Esophagus muscularis mucosa (tissue), 4 donors: ENCODE data around the gene PBOV1. TPM values are rescaled to one million over a fixed set of nuclear protein-coding genes. Genes with fewer than 3 reads are reported as not detected.

Experiments used
- DNase-seq: peaks from one replicate; pipeline ENCODE4 v3.0.0-alpha.2; 2017; ENCODE audit errors: extremely low spot score
- H3K27ac ChIP-seq, 4 donors: fragments of 200-600 bp; sonication (generic); replicated peaks in 1 of 4; 1 replicate in 3 of 4; 2 replicates in 1 of 4; pipeline ENCODE4 v1.5.1; 2016 to 2019; ENCODE audit warnings: mild to moderate bottlenecking in 1 of 4
- H3K27me3 ChIP-seq, 4 donors: fragments of 200-600 bp; sonication (generic); one replicate each; pipeline versions ENCODE4 v1.5.1 to v1.6.0; 2016 to 2019
- H3K36me3 ChIP-seq, 4 donors: fragments of 200-600 bp; sonication (generic); one replicate each; pipeline ENCODE4 v1.5.1; 2016 to 2019
- H3K4me1 ChIP-seq, 4 donors: fragments of 200-600 bp; sonication (generic); one replicate each; pipeline ENCODE4 v1.5.1; 2016 to 2019
- H3K4me3 ChIP-seq, 4 donors: fragments of 200-600 bp; sonication (generic); 1 replicate in 2 of 4; 2 replicates in 2 of 4; pipeline ENCODE4 v1.5.1; 2016 to 2019; ENCODE audit warnings: mild to moderate bottlenecking in 4 of 4, moderate library complexity in 1 of 4
- H3K9me3 ChIP-seq, 4 donors: fragments of 200-600 bp; sonication (generic); 1 replicate in 3 of 4; 2 replicates in 1 of 4; pipeline ENCODE4 v1.5.1; 2016 to 2019
- EP300 ChIP-seq: sonication (generic); formaldehyde crosslinking; IDR thresholded peaks from one replicate; pipeline ENCODE4 v1.6.1; 2017; ENCODE audit warnings: antibody characterized with exemption
- POLR2A ChIP-seq: fragments of 450-650 bp; IDR thresholded peaks from one replicate; pipeline ENCODE4 v1.6.1; 2017; ENCODE audit warnings: antibody characterized with exemption, moderate library complexity, mild to moderate bottlenecking, low read depth
- POLR2AphosphoS5 ChIP-seq, 2 donors: sonication (generic); formaldehyde crosslinking; IDR thresholded peaks; one replicate each; pipeline ENCODE4 v1.6.1; 2017; ENCODE audit warnings: antibody characterized with exemption in 2 of 2
- WGBS: methylation state at CpG from one replicate; pipeline ENCODE4 v1.1.5; 2018; 5-methylcytosine and 5-hydroxymethylcytosine counted together
- intact Hi-C: fragments of 100-400 bp; cut with DNase I; formaldehyde crosslinking; loops from one replicate; pipeline ENCODE4 v1.15.1; 2023
- total RNA-seq, 4 donors: library from RNA; depleted of rRNA; stranded (reverse); fragments of >200 nt; gene quantifications; one replicate each; pipeline versions ENCODE4 v1.1.0 to v1.2.1, GENCODE V29; 2016
- TF ChIP-seq, protein P1 (sequence below), 3 experiments: fragments of 200-600 bp in 2 of 3; fragments of 450-650 bp in 1 of 3; sonication (generic) in 2 of 3; IDR thresholded peaks; one replicate each; pipeline ENCODE4 v1.5.1; 2017 to 2019; ENCODE audit warnings: antibody characterized with exemption in 3 of 3, mild to moderate bottlenecking in 2 of 3, moderate library complexity in 1 of 3

The PBOV1 gene
- total RNA-seq, 4 donors from 2014 or later, result not detected

DNA sequence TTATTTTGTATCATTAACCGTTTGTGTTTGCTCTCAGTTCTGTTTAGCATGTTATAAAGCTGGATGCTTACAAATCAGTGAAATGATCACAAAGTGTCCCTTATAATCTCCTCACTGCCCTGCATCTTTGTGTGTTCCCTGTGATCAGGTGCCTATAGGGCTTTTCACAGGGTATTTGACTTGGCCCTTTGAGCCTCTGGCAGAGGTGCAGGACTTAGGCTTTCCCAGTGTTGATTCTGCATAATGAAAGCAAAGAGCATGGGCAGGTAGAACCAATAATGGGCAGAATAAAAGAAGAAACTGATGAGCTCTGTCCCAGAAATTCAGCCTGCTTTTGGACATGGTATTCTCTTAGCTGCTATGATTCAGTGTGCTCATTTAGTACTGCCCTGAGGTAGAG is 16.9 kb upstream of the PBOV1 start:
- DNase-seq, result no peak
- intact Hi-C loops, result no loop called here
- no peaks in the 10 kb centered on the region for H3K27me3 ChIP-seq
- H3K27ac ChIP-seq, result no peak overlapping the region
- H3K36me3 ChIP-seq, result no peaks in the 10 kb centered on the region
- H3K9me3 ChIP-seq, result no peaks in the 10 kb centered on the region
- H3K4me3 ChIP-seq, result no peak overlapping the region
- H3K4me1 ChIP-seq, result no peaks in the 10 kb centered on the region
- WGBS, result 90% methylated on average over 1 of the region's 1 CpG
- TF ChIP-seq, protein P1, sequence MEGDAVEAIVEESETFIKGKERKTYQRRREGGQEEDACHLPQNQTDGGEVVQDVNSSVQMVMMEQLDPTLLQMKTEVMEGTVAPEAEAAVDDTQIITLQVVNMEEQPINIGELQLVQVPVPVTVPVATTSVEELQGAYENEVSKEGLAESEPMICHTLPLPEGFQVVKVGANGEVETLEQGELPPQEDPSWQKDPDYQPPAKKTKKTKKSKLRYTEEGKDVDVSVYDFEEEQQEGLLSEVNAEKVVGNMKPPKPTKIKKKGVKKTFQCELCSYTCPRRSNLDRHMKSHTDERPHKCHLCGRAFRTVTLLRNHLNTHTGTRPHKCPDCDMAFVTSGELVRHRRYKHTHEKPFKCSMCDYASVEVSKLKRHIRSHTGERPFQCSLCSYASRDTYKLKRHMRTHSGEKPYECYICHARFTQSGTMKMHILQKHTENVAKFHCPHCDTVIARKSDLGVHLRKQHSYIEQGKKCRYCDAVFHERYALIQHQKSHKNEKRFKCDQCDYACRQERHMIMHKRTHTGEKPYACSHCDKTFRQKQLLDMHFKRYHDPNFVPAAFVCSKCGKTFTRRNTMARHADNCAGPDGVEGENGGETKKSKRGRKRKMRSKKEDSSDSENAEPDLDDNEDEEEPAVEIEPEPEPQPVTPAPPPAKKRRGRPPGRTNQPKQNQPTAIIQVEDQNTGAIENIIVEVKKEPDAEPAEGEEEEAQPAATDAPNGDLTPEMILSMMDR (IDR thresholded peaks at IDR 0.05), result no peak
- TF ChIP-seq POLR2AphosphoS5 (IDR thresholded peaks at IDR 0.05) (no peak), EP300 (no peak), POLR2A (no peak)

DNA sequence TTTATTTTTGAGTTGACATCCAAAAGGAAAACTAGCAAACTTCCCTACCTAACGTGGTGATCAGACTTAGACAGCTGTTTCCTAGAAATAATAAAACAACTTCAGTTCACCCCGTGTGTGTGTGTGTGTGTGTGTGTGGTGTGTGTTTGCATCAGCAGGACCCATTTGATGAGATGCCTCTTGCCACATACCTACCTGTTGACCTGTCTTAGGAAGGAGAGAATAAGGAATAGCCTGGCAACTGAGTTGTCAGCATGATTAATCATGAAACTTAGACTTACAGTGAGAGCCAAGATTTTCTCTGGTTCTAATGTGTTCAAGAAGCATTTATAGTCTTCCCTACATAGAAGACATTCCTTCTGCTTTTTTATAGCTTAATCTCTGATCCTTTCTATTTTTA is 16.1 kb upstream of the PBOV1 start:
- H3K27ac ChIP-seq, result no peak overlapping the region
- H3K4me3 ChIP-seq, result no peak overlapping the region
- TF ChIP-seq POLR2A (no peak), POLR2AphosphoS5 (IDR thresholded peaks at IDR 0.05) (no peak)
- TF ChIP-seq, protein P1 (IDR thresholded peaks at IDR 0.05), result no peak
- 45% methylated on average over 2 of the region's 2 CpGs for WGBS
- no peak for DNase-seq
- intact Hi-C loops, result no loop called here
- H3K36me3 ChIP-seq, result no peaks in the 10 kb centered on the region
- H3K4me1 ChIP-seq, result no peaks in the 10 kb centered on the region
- H3K27me3 ChIP-seq, result no peaks in the 10 kb centered on the region
- no peaks in the 10 kb centered on the region for H3K9me3 ChIP-seq

DNA sequence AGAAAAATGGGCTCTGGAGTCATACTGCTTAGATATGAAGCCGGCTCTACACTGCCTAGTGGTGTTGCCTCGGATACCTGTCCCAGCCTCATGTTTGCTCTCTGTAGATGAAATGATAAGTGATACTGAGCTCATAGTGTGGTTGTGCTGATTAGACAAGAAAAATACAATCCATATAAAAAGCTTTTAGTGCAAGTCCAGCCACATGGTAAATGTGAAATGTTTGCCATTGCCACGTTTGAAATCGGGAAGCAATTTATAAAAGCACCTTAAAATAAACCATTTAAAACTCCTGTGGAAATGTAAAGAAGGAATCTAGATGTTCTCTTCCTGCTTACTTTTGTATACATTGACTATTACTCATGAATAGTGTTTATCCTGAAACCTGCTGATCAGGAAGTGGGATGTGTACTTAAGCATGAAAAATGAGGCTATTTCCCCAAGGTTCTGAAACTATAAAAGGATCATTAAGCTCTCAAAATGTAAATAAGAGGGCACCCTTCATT is 13.1 kb upstream of the PBOV1 start:
- Histone ChIP-seq H3K27me3 (no peaks in the 10 kb centered on the region), H3K4me3 (no peak overlapping the region), H3K27ac (no peak overlapping the region), H3K36me3 (no peaks in the 10 kb centered on the region), H3K4me1 (no peaks in the 10 kb centered on the region), H3K9me3 (no peaks in the 10 kb centered on the region)
- 64% methylated on average over 4 of the region's 4 CpGs for WGBS
- TF ChIP-seq POLR2AphosphoS5 (IDR thresholded peaks at IDR 0.05) (no peak), EP300 (no peak), POLR2A (no peak)
- TF ChIP-seq, protein P1 (IDR thresholded peaks at IDR 0.05), result no peak
- intact Hi-C loops, result no loop called here
- DNase-seq, result no peak

DNA sequence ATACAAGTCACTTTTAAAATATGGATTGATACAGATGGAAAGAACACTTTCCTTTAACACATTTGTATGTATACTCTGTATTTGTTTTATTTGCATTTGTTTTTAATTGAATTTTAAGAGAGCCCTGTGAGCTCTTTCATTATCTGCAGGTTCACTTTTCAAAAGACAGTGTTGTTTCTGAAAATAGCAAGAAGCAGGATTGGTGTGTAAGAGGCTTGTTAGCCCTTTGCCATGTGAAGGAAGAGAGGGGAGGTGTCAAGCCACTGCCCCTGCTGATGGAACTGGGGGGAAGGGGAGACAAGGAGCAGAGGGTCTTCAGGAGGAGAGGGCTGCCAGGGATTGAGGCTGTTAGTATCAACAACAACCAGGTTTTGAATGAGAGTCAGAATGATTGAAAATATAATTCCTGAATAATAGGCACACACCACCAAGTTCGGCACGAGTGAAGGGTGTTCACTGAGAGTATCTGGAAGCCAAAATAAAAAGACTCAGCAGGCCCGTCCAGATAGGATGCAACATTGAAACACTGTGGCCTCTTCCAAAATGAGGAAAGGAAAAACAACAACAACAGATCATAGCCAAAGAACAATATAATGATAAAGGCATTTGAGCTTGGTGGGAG is 12.6 kb upstream of the PBOV1 start:
- intact Hi-C loops, result no loop called here
- no peak for DNase-seq
- Histone ChIP-seq H3K4me1 (no peaks in the 10 kb centered on the region), H3K27ac (no peak overlapping the region), H3K4me3 (no peak overlapping the region), H3K36me3 (no peaks in the 10 kb centered on the region), H3K9me3 (no peaks in the 10 kb centered on the region), H3K27me3 (no peaks in the 10 kb centered on the region)
- no peak for TF ChIP-seq POLR2AphosphoS5 (IDR thresholded peaks at IDR 0.05)
- no peak for TF ChIP-seq EP300
- TF ChIP-seq, protein P1 (IDR thresholded peaks at IDR 0.05), result no peak
- TF ChIP-seq POLR2A, result no peak
- 85% methylated on average over 3 of the region's 3 CpGs for WGBS

DNA sequence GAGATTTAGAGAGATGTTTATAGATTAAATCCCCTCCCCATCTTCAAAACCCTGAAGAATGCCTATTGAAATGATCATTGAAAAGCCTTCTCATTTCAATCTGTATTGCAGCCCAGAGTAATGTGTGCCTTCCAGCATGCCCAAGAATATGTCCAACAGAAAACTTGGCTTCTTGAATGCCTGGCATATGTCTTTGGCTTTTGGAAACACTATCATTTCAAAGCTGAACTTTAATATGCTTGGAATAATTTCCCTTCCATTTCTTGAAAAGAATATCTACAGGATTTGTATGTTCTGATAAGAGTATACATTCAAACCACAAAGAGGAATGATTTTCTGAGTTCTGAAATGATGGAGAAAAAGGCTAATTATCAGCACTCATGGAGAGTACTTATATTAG is 11.9 kb upstream of the PBOV1 start:
- Histone ChIP-seq H3K4me1 (no peaks in the 10 kb centered on the region), H3K36me3 (no peaks in the 10 kb centered on the region), H3K4me3 (no peak overlapping the region), H3K9me3 (no peaks in the 10 kb centered on the region), H3K27me3 (no peaks in the 10 kb centered on the region), H3K27ac (no peak overlapping the region)
- TF ChIP-seq POLR2A, result no peak
- no peak for TF ChIP-seq POLR2AphosphoS5 (IDR thresholded peaks at IDR 0.05)
- TF ChIP-seq, protein P1 (IDR thresholded peaks at IDR 0.05), result no peak
- TF ChIP-seq EP300, result no peak
- intact Hi-C loops, result no loop called here
- DNase-seq, result no peak
